MM.1S (cell line): ENCODE measurements around the gene TLCD3A.

ENCODE experiments used
- CTCF ChIP-seq: fragments of 300-600 bp; sonication (generic); IDR thresholded peaks from 2 replicates; pipeline ENCODE4 v1.5.1; 2016; ENCODE audit warnings: antibody characterized with exemption, low read length, mixed read lengths
- EZH2 ChIP-seq: fragments of 300-600 bp; sonication (generic); optimal IDR thresholded peaks from 2 replicates; pipeline ENCODE3; 2017; ENCODE audit warnings: low read depth, mild to moderate bottlenecking, antibody characterized with exemption, low read length, mixed read lengths
- EZH2phosphoT487 ChIP-seq: fragments of 300-600 bp; sonication (generic); IDR thresholded peaks from 2 replicates; pipeline ENCODE4 v1.6.1; 2018; ENCODE audit warnings: antibody characterized with exemption, low read length

- TF ChIP-seq CTCF = no peak
- TF ChIP-seq EZH2 = no peak
- no peak for TF ChIP-seq EZH2phosphoT487
Observed at GRCh38 chr17:728911-729310, 3.5 kb upstream of the TLCD3A start.
